Body of pancreas (tissue), 4 donors: ENCODE measurements around the gene DNAJB5.

ENCODE experiments used
- POLR2A ChIP-seq, 3 donors: fragments of 450-650 bp; IDR thresholded peaks; one replicate each; pipeline ENCODE4 v1.6.1; 2016; ENCODE audit warnings: antibody characterized with exemption in 3 of 3, mild to moderate bottlenecking in 2 of 3
- TF ChIP-seq, protein P1 (sequence below), 7 experiments: fragments of 450-650 bp in 4 of 7; fragments of 200-600 bp in 3 of 7; sonication (generic) in 3 of 7; IDR thresholded peaks; one replicate each; pipeline ENCODE4 v1.5.1; 2016 to 2019; ENCODE audit warnings: antibody characterized with exemption in 7 of 7

DNA sequence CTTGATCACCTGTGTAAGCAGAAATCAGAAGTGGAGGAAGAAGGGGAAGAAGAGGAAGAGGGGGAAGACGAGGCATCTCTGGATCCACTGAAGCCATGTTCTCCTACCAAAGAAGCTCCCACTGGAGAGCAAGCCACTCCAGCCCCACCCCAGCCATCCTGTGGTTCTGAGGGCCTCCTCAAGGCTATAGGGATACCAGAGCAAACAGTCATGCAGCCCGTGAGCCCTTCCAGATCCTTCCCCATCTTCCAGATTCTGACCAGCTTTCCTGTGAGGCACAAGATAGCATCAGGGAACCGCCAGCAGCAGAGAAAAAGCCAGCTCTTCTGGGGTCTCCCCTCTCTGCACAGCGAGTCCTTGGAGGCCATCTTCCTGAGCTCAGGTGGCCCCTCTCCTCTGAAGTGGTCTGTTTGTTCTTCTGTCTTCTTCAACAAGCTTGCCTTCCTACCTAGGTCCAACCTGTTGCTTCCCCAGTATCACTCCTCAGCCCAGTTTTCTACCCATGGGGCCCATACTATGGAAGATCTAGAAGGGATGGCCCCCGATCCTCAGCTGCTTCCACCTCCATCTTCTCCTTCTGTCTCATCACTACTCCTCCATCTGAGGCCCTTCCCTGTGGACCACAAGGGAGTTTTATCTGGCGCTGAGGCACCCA, 53.5 kb downstream of the DNAJB5 start:
- TF ChIP-seq, protein P1, sequence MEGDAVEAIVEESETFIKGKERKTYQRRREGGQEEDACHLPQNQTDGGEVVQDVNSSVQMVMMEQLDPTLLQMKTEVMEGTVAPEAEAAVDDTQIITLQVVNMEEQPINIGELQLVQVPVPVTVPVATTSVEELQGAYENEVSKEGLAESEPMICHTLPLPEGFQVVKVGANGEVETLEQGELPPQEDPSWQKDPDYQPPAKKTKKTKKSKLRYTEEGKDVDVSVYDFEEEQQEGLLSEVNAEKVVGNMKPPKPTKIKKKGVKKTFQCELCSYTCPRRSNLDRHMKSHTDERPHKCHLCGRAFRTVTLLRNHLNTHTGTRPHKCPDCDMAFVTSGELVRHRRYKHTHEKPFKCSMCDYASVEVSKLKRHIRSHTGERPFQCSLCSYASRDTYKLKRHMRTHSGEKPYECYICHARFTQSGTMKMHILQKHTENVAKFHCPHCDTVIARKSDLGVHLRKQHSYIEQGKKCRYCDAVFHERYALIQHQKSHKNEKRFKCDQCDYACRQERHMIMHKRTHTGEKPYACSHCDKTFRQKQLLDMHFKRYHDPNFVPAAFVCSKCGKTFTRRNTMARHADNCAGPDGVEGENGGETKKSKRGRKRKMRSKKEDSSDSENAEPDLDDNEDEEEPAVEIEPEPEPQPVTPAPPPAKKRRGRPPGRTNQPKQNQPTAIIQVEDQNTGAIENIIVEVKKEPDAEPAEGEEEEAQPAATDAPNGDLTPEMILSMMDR (IDR thresholded peaks at IDR 0.05), result no peak
- no peak for TF ChIP-seq POLR2A (IDR thresholded peaks at IDR 0.05)
